GM18502 (cell line): Measurements from ENCODE around the gene LPGAT1.
"Not testable (repeated sequence)": the region's sequence is repeated elsewhere in the genome, so short reads cannot be mapped to it uniquely, and the experiment has no call there.

Experiments used
- ATAC-seq: cut with Tn5 transposase; IDR thresholded peaks from one replicate; pipeline ENCODE4 v1.9.1; 2021; ENCODE audit warnings: mild to moderate bottlenecking; ENCODE audit not compliant: unreplicated experiment, poor library complexity

Gene LPGAT1

DNA sequence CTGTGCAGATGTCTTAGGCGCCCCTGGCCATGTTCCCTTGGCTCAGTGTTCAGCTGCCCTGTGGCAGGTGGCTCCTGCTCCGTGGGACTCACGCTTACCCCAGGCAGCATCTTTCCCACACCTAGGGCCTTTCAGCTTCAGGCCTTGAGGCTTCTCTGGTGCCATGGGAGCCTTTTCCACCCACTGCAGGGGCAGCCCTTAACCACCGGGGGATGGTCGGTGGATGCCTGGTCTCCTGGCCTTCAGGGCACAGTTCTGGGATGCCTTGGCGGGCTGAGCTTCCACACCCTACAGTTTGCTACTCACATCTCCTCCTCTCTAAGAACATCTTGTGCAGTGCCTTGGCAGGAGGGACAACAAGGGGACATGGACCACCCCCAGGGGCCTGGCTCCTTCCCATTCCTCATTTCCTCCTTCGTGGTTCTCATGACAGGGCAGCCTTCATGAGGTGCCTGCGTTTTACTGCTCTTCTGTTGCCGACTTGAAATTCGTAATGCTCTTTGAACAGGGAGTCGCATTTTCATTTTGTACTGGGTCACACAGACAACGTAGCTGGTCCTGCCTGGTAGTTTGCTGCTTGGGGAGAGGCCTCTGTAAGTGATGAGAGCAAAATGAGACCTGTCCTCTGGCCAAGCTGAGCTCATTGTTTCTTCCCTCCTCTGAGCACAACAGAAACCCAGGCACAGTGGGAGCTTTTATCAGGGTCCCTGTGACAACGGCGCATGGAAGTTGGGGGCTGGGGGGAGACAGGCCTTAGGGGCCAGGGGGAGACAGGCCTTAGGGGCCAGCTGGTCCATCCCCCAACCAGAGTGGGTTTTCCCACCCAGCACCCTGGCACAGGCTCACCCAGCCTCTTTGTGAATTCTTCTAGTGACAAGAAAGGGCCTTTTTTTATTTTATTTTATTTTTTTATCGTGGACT, 93.2 kb downstream of the LPGAT1 start:
- ATAC-seq, result no peak

DNA sequence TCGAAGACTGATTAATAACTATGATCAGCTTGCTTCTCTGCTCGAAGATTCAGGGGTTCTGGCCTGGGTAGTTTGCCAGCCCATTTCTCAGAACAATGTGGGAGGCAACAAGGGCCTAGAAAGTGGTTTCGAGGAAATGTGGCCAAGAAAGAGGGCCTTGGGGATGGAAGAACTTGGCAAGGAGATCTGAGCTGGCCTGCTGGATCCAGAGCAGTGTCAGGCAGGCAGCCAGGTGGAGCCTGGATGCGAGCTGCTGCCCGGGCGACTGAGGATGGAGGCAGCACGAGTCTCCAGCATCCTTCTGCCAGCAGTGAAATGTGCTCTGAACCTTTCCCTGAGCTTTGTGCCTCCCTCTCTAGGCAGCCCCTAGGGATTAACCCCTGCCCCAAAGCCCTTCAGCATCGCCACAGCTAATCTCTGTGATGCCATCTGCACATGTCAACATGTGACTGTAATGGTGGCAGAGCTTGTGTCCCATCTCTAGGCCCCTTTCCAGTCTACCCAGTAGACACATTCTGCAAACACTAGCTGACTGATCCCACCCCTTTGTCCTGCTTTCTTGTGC, 94.1 kb downstream of the LPGAT1 start:
- no peak for ATAC-seq

DNA sequence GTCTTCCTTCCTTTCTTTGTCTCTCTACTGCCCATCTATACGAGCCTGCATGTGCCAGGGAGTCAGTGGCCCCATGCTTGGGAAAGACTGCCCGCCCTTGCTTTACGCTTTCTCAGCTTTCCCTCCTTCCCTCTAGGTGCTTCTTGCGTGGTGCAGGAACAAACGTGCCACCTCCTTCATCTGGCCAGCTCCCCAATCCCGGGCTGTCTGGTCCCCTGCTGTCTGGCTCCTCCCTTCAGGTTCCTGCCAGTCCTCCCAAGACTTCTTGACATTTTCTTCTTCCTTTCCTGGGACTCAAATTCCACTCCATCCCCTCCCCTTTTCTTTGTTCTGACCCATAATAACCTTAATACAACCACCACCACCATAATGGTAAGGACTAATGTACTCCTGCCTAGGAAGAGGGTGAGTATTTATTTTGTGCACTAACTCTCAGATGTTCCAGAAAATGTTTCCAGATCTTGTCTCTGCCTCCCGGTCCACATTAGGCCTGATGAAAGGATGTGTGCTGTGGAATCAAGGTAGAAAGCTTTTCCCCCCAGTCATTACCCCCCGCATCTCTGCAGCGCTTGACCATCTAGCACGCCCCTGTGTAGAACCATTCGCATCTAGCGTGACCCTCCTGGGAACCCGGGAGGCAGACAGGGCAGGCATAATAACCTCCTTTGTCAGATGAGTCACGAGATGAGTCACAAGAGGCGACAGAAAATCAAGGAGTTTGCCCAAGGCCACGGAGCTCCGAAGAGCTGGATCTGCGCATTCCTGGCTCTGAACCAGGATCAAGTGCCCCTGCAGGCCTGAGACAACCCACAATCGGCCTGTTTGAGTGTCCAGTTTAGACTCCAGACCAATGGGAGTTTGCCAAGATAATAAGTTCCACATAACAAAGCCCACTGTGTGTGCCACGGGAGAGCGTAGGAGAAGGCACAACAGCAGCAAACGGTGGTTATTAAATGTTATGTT, 95.1 kb downstream of the LPGAT1 start:
- no peak for ATAC-seq

DNA sequence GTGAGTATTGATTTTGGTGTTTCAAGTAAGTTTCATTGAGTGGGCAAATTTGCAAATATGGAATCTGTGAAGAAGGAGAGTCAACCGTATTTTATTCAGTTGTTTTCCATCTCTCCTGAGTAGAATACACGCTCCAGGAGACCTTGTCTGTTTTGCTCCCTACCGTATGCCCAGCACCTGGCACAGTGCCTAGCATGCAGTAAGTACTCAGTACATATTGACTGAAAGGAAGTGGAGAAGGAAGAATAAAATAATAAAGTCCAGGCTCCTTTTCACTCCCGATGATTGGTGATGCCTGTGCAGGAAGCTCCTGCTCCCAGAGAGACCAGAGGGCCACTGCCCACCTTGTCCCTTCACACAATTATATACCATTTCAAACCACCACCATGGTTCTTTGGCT, 95.8 kb downstream of the LPGAT1 start:
- ATAC-seq, result no peak

DNA sequence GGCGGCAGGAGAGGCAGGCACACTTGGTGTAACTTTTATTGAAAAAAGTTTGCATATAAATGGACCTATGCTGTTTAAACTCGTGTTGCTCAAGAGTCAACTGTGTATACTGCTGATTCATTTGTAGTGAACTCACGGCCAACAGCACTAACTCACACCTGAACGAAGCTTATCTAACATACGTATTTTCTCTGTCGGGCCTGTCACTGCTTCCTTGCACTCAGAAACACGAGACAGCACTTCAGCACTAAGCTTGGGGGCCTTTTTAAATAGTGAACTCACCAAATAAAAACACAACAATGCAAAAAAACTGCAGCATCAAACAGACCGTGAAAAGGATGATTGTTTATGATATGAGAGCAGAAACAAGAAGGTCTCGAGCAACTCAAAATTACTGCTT, 96.2 kb downstream of the LPGAT1 start:
- ATAC-seq, result no peak

DNA sequence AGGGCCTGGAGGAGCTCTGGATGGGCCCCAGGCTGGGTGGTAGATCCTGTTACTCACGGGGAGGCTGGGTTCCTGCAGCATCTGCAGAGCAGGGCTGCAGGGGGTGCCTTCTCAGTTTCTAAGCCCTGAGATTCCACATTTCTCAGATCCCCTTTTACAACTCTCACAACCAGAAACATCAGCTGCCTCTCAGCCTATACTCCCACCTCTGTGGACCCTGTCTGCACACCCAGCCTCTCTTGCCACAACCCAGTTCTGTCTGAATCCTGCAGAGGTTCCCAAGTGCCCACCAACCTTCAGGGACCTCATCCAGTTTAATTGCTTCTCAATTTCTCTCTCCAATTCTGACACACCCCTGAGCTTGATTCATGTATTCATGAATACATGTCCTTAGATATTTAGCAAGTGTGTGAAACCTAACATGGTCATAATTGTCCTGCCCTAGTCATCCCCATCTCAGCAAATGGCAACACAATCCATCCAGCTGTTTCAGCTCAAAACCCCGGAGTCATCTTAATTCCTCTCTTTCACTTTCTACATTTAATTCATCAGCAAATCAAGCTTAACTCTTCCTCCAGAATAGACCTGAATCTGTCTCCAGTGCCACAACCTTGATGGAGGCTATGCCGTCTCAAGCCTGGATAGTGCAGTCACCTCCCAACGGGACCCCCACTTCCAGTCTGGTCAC, 98.1 kb downstream of the LPGAT1 start:
- peak; percentile 79 for ATAC-seq

DNA sequence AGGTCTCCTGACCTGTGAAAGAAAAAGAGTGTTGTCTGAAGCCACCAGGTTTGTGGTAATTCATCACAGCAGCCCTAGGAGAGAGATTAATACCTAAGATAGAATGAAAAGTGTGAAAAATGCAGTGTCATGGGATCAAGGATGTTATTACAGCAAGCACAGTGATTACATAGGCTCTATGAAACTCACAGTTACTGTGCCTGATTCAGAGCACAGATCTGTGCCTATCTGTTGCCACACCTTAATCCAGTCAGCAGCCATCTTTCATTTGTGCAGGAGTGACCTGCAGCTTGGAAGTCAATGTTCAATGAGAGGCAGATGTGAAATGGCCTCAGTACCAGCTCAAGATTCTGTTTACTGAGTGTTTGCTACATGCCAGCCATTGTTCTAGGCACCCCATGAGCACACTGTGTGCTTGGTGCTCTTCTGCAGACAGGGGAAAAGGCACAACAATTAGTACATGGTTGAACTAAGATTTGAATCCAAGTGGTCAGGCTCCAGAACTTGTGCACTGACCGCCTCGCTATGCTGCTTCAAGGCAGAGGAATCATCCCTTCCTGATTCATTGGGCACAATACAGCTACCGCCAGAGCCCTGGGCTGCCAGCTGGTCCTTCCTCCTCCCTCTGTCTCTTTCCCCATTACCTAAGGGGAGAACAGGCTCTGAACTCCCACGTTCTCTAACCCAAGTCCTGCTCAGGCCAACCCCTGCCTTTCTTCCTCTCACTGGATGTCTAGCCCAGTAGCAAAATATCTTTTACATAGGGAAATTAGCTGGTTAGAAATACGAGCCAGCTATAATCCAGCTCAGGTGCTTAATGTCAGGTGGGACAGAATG, 98.9 kb downstream of the LPGAT1 start:
- no peak for ATAC-seq

DNA sequence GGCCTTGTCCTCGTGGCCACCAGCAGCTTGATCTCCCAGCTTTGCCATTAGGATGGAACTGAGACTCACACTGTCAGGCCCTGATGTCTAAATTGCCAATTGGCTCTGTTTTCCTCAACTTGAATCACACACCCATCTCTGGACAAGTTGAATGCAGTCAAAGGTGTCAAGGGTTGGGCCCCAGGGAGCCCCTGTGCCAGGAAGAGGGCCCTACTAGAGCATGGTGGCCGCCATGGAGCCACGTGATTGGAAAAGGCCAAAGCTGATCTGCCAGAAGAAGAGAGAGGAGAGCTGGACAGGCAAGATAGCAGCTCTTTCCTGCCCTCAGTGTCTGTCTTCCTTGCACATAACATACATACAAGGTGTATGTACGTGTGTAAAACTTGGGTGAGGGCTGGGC, 100.2 kb downstream of the LPGAT1 start:
- ATAC-seq, result no peak

DNA sequence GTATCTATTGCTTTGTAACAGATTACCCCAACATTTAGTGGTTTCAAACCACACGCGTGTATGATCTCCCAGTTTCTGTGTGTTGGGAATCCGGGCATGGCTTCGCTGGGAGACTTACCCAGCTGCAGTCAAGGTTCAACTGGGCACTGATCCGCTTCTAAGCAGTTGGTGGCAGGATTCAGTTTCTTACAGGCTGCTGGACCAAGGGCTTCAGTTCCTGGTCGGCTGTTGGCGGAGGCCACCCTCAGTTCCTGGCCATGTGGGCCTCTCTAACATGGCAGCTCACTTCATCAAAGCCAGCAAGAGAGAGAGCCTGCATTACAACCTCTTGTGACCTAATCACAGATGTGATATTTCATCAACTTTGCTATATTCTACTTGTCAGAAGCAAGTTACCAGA, 101.3 kb downstream of the LPGAT1 start:
- no peak for ATAC-seq

DNA sequence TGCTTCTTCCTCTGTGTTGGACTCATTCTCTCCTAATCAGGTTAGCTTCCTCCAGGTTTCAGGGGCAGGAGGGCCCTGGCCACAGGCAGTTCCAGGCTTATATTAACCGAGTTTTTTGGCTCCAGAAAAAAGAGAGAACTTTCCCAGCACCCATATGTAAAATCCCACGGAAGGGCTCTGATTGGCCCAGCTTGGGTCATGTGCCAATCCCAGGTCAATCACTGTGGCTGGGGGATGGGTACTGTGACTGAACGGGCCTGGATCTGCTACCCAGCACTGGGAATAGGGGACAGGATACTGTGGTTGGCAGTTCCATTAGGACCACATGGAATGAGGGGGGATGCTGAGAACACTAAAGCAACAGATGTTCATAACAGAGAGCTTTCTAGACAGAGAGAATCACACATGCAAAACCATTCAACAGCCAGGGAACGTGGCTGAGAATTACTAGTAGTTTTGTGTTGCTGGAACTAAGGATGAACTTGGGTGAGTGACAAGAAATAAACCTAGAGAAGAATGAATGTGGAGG, 104.0 kb downstream of the LPGAT1 start:
- no peak for ATAC-seq

DNA sequence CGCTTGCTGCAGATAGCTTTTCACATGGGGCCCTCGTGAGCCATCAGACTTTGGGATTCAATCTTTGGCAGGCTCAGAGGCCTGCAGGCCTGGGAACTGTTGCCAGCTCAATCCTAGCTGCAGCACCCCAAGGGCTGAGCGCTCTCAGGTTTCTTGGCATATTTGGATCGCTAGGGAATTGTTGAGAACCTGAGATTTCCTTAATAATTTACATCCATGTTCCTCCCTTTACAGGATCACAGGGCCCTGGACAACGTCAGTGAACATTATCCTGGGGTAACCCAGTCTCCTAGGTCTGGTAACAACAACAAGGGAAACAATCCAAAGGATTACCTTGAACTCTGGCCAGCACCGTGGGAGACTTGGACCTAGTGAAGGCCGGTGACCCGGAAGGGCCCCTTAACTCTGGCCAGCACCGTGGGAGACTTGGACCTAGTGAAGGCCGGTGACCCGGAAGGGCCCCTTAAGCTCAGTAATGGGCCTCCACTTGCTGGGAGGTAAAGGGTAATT, 105.8 kb downstream of the LPGAT1 start:
- ATAC-seq, result no peak

DNA sequence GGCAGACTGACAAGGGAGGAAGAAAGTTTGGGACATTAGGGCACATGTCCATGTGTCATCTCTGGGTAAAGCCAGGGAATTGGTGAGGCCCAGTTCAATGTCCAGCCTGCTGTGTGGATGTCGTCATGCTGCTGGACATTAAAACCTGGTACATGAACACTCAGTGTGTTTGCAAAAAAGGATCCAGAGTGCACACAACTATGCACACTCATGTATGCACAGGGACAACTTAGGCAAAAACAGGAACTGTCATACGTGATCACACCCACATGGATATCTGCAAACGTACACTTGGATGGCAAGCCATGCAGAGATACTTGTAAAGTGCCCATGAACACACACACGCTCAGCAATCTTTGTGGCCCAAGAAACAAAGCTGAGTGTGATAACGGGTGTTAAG, 107.3 kb downstream of the LPGAT1 start:
- ATAC-seq, result no peak

DNA sequence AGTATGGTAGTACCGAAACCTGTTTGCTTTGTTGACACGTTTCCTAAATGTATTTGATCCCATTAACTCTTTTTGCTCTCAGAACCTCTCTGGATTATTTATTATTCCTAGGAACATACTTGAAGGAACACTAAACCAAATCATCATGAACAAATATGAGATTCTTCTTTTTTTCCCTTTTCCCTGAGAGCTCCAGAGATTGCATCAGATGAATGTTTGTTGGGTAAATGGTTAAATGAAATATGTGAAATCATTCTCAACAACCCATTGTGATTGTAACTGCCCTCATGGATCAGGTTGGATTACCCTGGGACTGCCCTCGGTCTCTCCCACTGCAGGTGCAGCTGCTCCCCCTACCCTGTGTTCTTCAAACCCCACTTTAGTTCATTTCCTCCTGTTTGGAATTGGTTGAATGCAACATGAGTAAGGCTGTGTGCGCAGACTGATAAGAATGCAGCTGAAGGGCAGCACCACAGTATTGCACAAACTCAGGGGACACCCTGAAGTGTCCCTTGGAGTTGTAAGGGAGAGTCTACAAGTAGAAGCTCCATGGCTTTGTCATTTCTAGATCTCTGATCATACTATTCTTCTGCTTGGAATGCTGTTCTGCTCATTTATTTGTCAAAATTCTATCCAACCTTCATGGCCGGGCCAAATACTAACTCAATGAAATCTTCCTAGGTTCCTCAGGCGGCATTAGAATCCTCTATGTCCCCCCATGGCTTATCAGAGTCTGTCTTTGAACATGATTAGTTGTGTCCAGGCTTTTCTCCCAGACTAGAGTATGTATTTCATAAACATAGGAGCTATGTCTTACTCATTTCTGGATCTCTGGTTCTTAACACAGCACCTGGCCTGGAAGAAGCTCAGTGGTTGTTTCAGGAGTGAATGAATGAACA, 108.0 kb downstream of the LPGAT1 start:
- ATAC-seq, result no peak

DNA sequence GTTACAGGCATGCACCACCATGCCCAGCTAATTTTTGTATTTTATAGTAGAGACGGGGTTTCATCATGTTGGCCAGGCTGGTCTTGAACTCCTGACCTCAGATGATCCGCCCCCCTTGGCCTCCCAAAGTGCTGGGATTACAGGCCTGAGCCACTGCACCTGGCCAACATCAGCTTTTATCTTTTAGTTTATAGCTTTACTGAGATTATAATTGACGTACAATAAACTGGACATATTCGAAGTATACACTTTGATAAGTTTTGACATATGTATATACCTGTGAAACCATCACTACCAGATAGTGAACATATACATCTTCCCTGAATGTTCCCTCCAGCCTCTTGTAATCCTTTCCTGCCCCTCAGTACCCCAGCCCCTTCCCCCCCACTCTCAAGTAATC, 114.0 kb downstream of the LPGAT1 start:
- not testable (repeated sequence) for ATAC-seq

DNA sequence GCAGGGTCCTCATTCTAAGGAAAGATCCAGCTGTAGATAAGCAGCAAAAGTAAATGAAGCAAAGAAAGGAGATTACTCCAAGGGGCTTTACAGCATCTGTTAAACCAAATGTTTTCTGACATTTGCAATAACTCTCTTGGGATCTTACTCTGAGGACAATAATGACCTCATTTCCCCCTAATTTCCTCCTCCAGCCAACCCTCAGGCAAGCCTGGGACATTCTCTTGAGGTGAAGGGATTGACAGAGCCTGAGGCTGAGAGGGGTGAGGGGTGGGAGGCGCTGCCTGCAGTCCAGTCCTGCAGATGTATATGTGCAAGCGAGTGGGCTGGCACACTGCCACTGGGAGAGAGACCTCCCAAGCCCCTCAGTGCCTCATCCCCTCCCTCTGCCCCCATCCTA, 114.6 kb downstream of the LPGAT1 start:
- ATAC-seq, result no peak

DNA sequence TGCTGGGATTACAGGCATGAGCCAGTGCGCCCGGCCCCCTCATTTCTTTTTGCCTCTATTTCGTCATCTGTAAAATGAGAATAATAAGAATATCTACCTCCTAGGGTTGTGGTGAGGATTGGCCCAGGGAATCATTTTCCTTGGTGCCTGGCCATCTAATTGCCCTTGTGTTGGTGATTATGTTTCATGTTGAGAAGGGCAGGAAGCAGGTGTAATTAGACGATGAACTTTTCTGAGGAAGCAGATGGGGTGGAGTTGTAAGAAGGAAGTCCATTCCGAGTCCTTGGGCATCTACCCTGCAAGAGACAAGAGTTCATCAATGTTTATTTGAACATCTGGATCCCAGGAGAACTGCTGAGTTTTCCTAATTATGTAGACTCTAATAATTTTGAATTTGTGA, 116.4 kb downstream of the LPGAT1 start:
- no peak for ATAC-seq

DNA sequence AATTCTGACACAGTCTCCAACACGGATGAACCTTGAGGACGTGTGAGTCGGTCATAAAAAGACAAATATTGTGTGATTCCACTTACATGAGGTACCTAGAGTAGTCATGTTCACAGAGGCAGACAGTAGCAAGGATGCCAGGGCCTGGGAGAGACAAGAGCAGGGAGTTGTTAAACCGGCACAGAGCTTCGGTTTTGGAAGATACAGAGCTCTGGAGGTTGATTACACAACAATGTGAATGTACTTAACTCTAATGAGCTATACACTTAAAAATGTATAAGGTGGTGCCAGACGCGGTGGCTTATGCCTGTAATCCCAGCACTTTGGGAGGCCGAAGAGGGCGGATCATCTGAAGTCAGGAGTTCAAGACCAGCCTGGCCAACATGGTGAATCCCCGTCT, 117.3 kb downstream of the LPGAT1 start:
- ATAC-seq, result no peak

DNA sequence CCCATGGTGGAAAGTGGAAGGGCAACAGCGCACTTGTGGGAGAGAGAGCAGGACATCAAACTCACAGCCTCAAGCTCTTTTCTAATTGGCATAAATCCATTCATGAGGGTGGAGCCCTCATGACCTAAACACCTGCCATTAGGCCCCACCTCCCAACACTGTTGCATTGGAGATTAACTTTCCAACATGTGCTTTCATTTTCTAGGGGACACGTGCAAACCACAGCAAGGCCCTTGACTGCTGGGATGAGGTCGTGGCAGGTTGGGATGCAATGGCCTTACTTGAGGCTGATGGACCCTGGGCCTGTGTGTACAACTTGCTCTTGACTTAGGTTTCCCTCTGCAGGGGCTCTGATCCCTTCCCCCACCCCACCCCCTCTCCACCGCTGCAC, 119.3 kb downstream of the LPGAT1 start:
- ATAC-seq, result no peak
